Activated T-cell treated with anti-CD3 and anti-CD28 coated beads, Interleukin-2, amount 50 U/mL, for 24 hours (primary cell): ENCODE results near the gene CD163.
"Not testable (repeated sequence)": the region's sequence is repeated elsewhere in the genome, so short reads cannot be mapped to it uniquely, and the experiment has no call there.

Experiments used
- DNase-seq: peaks from one replicate; pipeline ENCODE4 v3.0.0-alpha.2; 2020
- H3K27ac Mint-ChIP-seq: 2 replicates; pipeline ENCODE4 v1.8.0; 2020; ENCODE audit warnings: mild to moderate bottlenecking, mixed read lengths
- H3K27me3 Mint-ChIP-seq: 2 replicates; pipeline ENCODE4 v1.8.0; 2020; ENCODE audit warnings: mixed read lengths
- H3K36me3 Mint-ChIP-seq: 2 replicates; pipeline ENCODE4 v1.8.0; 2020; ENCODE audit warnings: low read depth, mixed read lengths
- H3K4me1 Mint-ChIP-seq: 2 replicates; pipeline ENCODE4 v1.8.0; 2020; ENCODE audit warnings: low read depth, mixed read lengths
- H3K4me3 Mint-ChIP-seq: 2 replicates; pipeline ENCODE4 v1.8.0; 2020; ENCODE audit warnings: mild to moderate bottlenecking, moderate library complexity, mixed read lengths
- H3K9me3 Mint-ChIP-seq: 2 replicates; pipeline ENCODE4 v1.8.0; 2020; ENCODE audit warnings: mixed read lengths

The CD163 gene

DNA sequence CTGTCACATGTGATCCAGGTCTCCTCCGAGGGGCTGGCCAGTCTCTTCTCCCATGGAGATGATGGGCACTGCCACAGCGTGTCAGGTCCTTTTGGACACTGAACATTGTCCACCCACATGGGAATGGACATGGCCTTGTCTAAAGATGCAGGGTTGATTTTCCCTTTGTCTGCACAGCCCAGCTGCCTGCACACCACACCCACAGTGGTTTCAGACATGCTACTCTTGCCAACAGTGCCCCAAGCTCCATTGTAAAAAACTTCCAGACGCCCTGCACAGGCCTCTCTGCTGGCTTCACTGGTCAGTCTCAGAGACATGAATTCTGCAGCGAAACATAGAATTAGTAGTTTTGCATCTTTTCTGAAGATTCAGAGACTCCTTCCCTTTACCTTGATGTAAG lies 18.5 kb downstream of the CD163 start:
- H3K9me3 Mint-ChIP-seq, result no peaks in the 10 kb centered on the region
- no peak overlapping the region for H3K27ac Mint-ChIP-seq
- H3K4me3 Mint-ChIP-seq, result no peak overlapping the region
- H3K36me3 Mint-ChIP-seq, result no peaks in the 10 kb centered on the region
- peaks cover 8% of the 10 kb centered on the region for H3K27me3 Mint-ChIP-seq
- no peak for DNase-seq
- no peaks in the 10 kb centered on the region for H3K4me1 Mint-ChIP-seq

DNA sequence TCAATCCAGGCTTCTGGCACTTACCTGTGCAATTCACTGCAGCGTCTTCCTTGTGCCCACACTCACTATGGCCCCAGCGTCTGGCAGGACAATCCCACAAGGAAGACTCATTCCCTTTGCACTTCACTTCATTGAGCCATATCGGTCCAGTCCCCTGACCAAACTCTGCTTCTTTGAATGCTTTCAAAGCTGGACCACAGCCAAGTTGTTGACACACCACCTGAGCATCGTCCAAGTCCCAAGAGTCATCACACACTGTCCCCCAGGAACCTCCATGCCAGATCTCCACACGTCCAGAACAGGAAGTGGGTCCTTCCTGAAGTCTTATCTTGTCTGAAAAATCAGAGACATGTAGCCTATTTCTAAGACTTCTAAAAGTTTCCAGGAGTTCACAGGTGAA lies 20.2 kb downstream of the CD163 start:
- no peak for DNase-seq
- Mint-ChIP-seq H3K27ac (no peak overlapping the region), H3K36me3 (no peaks in the 10 kb centered on the region), H3K9me3 (no peaks in the 10 kb centered on the region), H3K4me3 (no peak overlapping the region), H3K4me1 (no peaks in the 10 kb centered on the region), H3K27me3 (peaks cover 8% of the 10 kb centered on the region)

DNA sequence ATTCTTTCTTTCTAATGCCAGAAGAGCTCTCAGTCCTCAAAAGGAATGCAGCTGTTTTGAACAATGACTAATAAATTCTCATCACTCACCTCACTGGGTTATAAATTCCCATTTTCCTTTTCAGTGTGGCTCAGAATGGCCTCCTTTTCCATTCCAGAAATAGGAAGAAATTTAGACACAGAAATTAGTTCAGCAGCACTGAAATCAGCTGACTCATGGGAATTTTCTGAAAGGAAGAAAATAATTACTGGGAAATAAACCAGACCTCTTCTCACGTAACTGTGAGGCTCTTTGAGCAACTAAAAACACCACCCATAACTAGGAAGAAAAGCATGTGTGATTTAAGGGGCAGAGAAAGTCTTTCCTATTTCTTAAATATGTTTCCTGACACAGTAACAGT lies 23.8 kb downstream of the CD163 start:
- H3K27ac Mint-ChIP-seq, result no peak overlapping the region
- DNase-seq, result no peak
- peaks cover 6% of the 10 kb centered on the region for H3K27me3 Mint-ChIP-seq

DNA sequence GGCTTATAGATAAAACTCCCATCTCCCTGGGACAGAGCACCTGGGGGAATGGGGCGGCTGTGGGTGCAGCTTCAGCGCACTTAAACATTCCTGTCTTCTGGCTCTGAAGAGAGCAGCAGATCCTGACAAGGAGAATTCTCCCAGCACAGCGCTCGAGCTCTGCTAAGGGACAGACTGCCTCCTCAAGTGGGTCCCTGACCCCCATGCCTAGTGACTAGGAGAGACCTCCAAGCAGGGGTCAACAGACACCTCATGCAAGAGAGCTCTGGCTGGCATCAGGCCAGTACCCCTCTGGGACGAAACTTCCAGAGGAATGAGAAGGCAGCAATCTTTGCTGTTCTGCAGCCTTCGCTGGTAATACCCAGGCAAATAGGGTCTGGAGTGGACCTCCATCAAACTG lies 31.5 kb downstream of the CD163 start:
- no peak overlapping the region for H3K4me3 Mint-ChIP-seq
- H3K36me3 Mint-ChIP-seq, result no peaks in the 10 kb centered on the region
- H3K27me3 Mint-ChIP-seq, result peaks cover 6% of the 10 kb centered on the region
- DNase-seq, result no peak
- peaks cover 5% of the 10 kb centered on the region for H3K9me3 Mint-ChIP-seq
- no peaks in the 10 kb centered on the region for H3K4me1 Mint-ChIP-seq
- H3K27ac Mint-ChIP-seq, result no peak overlapping the region

More for the DNA sequence above, 23.8 kb downstream of the CD163 start:
- Mint-ChIP-seq H3K4me3 (no peak overlapping the region), H3K4me1 (no peaks in the 10 kb centered on the region), H3K36me3 (no peaks in the 10 kb centered on the region), H3K9me3 (peaks cover 2% of the 10 kb centered on the region)

DNA sequence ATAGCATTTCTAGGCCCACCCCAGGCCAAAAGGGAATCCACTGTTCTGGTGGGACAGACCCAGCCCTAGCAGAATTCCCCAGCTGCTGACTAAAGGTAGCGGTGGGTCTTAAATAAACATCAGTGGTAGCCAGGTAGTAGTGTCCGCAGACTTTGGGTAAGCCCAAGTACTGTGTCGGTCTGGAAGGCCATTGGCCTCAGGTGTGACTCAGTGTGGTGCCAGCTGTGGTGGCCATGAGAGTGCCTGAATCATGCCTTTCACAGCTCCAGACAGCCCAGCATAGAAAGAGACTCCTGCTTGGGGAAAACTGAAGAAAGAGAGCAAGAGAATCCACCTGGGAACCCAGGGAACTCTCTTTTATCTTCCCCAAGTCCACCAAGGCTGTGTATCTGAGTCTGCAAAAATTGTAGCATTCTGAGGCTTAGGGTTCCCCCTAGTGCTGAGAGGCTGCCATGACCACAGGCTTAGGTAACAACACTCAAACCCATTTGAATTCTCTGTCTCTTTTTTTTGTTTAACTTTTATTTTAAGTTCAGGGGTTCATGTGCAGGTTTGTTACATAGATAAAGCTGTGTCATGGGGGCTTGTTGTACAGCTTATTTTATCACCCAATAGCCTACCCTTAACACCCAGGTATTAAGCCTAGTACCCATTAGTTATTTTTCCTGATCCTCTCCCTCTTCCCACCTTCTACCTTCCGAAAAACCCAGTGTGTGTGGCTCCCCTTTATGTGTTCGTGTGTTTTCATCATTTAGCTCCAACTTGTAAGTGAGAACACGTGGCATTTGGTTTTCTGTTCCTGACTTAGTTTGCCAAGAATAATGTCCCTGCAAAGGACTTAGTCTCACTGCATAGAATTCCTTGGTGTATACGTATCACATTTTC lies 43.0 kb downstream of the CD163 start:
- Mint-ChIP-seq H3K27me3 (peaks cover 5% of the 10 kb centered on the region), H3K4me1 (no peaks in the 10 kb centered on the region), H3K4me3 (no peak overlapping the region), H3K36me3 (no peaks in the 10 kb centered on the region), H3K27ac (no peak overlapping the region), H3K9me3 (no peaks in the 10 kb centered on the region)
- DNase-seq, result peak; percentile 67

DNA sequence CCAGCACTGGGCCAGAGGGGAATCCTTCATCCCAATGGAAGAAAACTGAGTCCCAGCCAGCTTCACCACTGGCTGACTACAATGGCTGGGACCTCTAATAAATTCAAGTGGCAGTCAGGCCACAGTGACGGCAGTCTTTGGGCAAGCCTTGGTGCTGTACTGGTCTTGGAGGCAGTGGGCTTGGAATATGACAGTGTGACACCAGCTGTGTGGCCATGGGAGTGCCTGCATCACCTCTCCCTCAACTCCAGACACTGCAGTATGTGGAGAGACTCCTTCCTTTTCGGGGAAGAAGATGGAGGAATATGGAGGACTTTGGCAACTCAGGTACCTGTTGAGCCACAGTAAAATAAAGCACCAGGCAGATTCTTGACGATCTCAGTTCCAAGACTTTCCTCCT lies 43.6 kb downstream of the CD163 start:
- H3K9me3 Mint-ChIP-seq, result no peaks in the 10 kb centered on the region
- H3K27me3 Mint-ChIP-seq, result no peaks in the 10 kb centered on the region
- H3K4me3 Mint-ChIP-seq, result no peak overlapping the region
- H3K36me3 Mint-ChIP-seq, result no peaks in the 10 kb centered on the region
- no peak for DNase-seq
- no peaks in the 10 kb centered on the region for H3K4me1 Mint-ChIP-seq
- H3K27ac Mint-ChIP-seq, result no peak overlapping the region

DNA sequence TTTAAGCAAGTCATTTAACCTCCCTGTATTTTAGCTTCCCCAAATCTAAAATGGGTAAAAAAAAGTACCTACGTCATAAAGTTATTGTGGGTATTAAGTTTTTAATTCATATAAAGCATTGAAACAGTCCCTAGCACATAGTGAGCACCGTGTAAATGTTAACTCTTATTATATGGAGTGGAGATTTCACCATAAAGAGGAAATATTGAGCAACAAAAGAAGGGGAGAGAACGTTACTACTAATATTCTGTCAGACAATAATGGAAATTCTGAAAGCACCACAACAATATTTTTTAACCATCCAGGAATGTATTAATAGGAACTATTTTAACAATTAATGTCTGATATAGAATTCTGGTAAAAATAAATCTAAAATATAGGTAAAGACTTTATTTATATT lies 51.8 kb downstream of the CD163 start:
- H3K4me3 Mint-ChIP-seq, result no peak overlapping the region
- no peak for DNase-seq
- H3K27ac Mint-ChIP-seq, result no peak overlapping the region
- H3K36me3 Mint-ChIP-seq, result no peaks in the 10 kb centered on the region
- H3K9me3 Mint-ChIP-seq, result no peaks in the 10 kb centered on the region
- no peaks in the 10 kb centered on the region for H3K4me1 Mint-ChIP-seq
- H3K27me3 Mint-ChIP-seq, result peaks cover 5% of the 10 kb centered on the region

DNA sequence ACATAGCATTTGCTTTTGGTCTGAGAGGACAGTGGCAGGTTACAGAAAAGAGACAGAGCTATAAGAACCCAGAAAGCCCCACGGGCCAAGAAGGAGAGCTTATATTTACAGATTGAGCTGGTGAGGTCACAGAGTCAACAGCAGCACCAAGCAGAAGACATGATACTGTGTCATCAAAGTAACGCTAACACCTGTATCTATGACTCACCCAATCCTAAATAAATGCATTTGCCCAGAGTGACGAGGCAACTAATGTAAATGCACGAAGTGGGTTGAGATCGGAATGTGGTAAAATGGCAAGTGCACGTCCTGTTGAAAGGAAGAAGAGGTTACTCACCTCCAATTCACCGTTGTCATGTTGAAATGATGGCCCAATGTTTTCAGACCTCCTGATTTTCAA lies 52.9 kb downstream of the CD163 start:
- no peak overlapping the region for H3K4me3 Mint-ChIP-seq
- H3K27me3 Mint-ChIP-seq, result peaks cover 5% of the 10 kb centered on the region
- no peak for DNase-seq
- H3K36me3 Mint-ChIP-seq, result no peaks in the 10 kb centered on the region
- no peak overlapping the region for H3K27ac Mint-ChIP-seq
- no peaks in the 10 kb centered on the region for H3K4me1 Mint-ChIP-seq
- H3K9me3 Mint-ChIP-seq, result no peaks in the 10 kb centered on the region

DNA sequence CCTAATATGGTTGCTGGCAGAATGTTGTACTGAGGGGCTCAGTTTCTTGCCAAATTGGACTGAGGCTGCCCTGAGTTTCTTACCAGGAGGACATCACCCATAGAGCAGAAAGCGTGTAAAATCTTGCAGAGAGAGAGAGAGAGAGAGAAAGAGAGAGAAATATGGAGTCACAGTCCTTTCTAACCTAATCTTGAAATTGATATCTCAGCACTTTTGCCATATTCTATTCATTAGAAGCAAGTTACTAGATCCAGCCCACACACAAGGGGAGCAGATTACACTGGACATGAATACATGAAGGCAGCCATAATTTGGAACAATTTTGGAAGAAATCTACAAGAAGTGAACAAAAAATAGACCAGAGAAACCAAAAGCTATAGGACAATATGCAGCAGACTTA lies 55.5 kb downstream of the CD163 start:
- Mint-ChIP-seq H3K4me1 (no peaks in the 10 kb centered on the region), H3K27ac (no peak overlapping the region), H3K36me3 (no peaks in the 10 kb centered on the region), H3K9me3 (no peaks in the 10 kb centered on the region), H3K27me3 (peaks cover 9% of the 10 kb centered on the region), H3K4me3 (no peak overlapping the region)
- no peak for DNase-seq

DNA sequence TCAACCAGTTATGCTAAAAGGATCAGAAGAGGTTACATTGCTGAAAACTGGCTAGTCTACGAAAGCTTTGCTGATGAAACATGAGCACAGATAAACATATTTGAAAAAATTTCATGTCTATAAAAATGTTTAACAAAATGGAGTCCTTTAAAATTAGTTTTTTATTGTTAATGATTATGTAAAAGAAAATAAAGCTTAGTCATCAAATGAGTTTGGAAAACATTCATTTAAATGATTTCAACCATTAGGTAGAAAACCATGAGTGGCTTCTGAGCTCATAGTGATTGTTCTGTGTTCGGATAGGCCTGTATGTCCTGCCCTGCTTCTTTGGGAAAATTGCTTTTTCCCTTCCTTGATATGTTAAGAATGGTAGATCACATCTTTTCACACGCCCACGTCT lies 59.0 kb downstream of the CD163 start:
- no peak overlapping the region for H3K27ac Mint-ChIP-seq
- H3K27me3 Mint-ChIP-seq, result peaks cover 26% of the 10 kb centered on the region

DNA sequence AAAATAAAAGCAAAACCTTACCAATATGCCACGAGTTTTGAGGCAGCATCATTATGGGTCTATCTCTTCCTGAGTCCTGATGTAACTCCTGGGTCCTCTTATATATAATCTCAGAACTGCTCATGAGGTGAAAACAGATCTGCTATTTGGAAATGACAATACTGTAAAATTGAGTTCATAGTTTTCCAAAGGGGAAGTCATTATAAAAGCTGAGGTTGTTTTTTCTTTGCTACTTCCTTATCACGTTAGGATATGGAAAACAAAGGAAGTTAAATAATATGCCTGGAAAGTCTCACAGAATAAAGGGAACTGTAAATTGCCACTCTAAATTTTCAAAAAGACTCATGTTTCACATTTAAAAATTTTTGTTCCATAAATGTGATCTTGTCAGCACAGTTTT lies 59.5 kb downstream of the CD163 start, which contains the start of gene CD163L1:
Gene CD163L1, minus strand, starts transcription at position 78 of the 400 bp plus-strand sequence. Its CDS starts 26 bp downstream, at position 52.
- no peak for DNase-seq
- no peak within 1 kb of the TSS for H3K27ac Mint-ChIP-seq
- no peaks in the 10 kb centered on the region for H3K9me3 Mint-ChIP-seq
- peaks cover 6% of the 10 kb centered on the region for H3K4me1 Mint-ChIP-seq
- peaks cover 3% of the 10 kb centered on the region for H3K36me3 Mint-ChIP-seq
- H3K4me3 Mint-ChIP-seq, result no peak within 1 kb of the TSS
- H3K27me3 Mint-ChIP-seq, result peaks cover 30% of the 10 kb centered on the region

More for the DNA sequence above, 59.0 kb downstream of the CD163 start:
- no peak for DNase-seq
- Mint-ChIP-seq H3K36me3 (peaks cover 3% of the 10 kb centered on the region), H3K4me1 (peaks cover 4% of the 10 kb centered on the region), H3K4me3 (no peak overlapping the region), H3K9me3 (no peaks in the 10 kb centered on the region)

DNA sequence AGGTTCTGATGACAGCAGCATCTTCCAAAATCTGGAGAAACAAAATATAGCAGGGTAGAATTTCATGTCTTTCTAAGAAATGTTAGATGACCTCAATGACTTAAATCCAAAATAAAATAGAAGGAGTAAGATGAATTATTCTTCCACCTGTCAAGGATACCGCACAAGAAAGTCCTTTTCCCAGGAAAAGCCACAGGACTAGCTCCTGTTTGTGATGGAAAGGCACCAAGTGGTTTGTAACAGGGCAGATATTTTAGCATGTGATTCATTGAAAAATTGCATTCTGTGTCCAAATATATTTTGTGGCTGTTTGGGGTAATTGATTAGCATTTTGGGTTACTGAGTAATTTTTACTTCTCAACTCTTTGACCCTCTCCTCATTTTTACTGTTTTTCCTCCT lies 62.4 kb downstream of the CD163 start:
- Mint-ChIP-seq H3K4me3 (no peak overlapping the region), H3K36me3 (peaks cover 3% of the 10 kb centered on the region), H3K27me3 (peaks cover 34% of the 10 kb centered on the region), H3K27ac (no peak overlapping the region), H3K4me1 (peaks cover 6% of the 10 kb centered on the region), H3K9me3 (no peaks in the 10 kb centered on the region)
- DNase-seq, result no peak

DNA sequence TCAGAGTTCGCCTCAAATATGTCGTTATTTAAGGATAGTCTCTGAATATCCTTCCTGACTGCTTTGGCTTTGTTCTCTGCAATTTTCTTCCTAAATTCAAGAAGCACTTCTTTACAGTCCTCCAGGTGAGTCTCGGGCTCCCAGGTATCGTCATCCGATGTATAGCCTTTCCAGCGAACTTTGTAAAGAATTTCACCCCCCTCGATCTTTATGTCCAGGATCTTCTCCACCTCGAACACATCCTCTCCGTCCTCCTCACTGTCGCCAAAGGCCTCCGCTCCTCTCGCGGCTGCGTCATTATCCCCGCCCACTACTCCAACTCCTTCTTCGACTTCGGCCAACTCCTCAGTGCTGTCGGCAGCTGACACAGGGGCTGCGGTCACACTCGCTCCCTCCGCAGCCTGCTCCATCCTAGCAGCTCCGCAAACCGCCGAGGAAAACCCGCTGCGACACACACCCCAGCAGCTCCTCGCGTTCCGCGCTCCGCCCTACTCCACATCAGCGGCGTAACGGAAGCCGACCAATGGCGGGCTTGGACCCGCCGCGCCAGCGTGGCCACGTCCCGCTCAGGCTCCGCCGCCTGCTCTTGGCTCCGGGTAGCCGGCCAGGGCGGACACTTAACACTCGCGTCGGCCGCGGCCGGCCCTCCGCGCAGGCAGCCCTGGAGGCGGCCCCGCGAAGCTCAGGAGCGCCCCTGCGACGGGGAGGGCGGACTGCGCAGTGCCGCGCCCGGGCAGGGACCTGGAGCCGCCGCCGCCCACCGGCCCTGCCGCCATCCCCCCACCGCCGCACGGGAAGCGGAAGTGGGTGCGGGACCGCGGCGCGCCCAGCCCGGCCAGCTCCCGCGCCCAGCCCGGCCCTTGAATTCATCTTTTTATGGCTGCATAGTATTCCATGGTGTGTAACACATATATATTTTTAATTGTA lies 63.7 kb downstream of the CD163 start:
- Mint-ChIP-seq H3K27me3 (peaks cover 34% of the 10 kb centered on the region), H3K36me3 (peaks cover 3% of the 10 kb centered on the region), H3K4me3 (peak overlapping the region; percentile 72), H3K9me3 (no peaks in the 10 kb centered on the region), H3K4me1 (peaks cover 6% of the 10 kb centered on the region), H3K27ac (peak overlapping the region; percentile 41)
- DNase-seq, result peak; percentile 76

DNA sequence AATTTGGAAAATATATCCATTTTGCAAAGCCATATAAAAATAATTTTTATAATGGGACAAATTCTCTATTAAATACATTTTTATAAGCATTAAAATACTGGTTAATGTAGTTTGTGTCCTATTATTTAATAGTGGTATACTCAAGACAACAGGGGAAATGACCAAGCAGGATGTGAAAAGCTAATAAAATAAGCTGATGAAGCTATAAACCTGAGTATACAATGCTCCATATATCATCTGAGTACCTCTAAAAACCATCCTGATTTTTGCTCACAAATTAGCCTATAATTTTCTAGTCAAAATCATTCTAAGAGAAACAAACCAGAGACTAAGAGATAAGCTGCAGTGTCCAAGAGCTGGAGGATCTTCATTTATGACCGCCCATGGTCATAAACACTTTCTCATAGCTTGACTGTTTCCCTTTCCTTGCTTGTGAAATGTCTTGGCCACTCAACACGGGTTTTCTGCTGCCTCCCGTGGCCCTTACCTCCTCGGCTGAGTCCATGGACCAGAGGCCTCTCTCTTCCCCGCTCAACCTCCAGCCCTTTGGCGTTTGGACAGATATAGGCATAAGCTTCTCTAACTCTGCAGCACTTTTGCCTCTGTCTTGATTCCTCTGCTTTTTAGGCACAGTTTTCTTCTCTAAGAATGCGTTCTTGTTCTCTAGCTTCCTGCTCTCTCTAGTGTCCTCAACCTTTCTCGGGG lies 65.1 kb downstream of the CD163 start:
- H3K36me3 Mint-ChIP-seq, DNase-seq, H3K9me3 Mint-ChIP-seq, H3K27ac Mint-ChIP-seq, H3K4me1 Mint-ChIP-seq, H3K4me3 Mint-ChIP-seq: not testable (repeated sequence)
- H3K27me3 Mint-ChIP-seq, result peaks cover 30% of the 10 kb centered on the region
